Amniotic epithelial cell (primary cell): ENCODE results near the gene APOL1.

ENCODE experiments used
- DNase-seq: peaks from one replicate; pipeline ENCODE4 v3.0.0-alpha.2; 2010; ENCODE audit warnings: low read depth

APOL1 gene

DNA sequence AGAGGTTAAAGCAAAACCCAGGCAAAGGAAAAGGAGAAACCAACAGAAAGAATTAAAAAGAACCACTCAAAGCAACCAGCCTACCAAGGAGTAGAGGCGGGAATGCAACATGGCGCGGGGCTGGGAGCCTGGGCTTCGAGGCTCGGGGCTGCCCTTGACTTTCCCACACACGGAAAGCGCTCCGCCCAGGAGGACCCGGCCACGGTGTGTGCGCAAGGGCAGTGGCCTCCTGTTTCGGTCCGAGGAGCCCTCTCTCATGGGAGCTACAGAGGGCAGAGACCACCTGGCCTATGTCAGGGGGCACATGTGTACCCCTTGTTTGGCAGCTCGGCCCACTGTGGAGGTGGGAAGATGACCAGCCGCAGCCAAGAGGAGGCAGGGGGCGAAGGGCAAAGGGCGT lies 55.9 kb downstream of the APOL1 start:
- no peak for DNase-seq

GRCh38 chr22:36311386-36312085 lies 58.6 kb downstream of the APOL1 start:
- no peak for DNase-seq

- DNase-seq: no peak
Observed at GRCh38 chr22:36315325-36315724, 62.4 kb downstream of the APOL1 start.

- DNase-seq: no peak
Observed at GRCh38 chr22:36316419-36316818, 63.5 kb downstream of the APOL1 start.
